Posterior vena cava (tissue), 2 donors: ENCODE results near the gene TMEM233. TPM values are rescaled to one million over a fixed set of nuclear protein-coding genes. Genes with fewer than 3 reads are reported as not detected.
"Not testable (repeated sequence)": the region's sequence is repeated elsewhere in the genome, so short reads cannot be mapped to it uniquely, and the experiment has no call there.

Experiments
- DNase-seq: peaks from one replicate; pipeline ENCODE4 v3.0.0-alpha.2; 2020; ENCODE audit warnings: low spot score
- intact Hi-C, 2 donors: fragments of 100-400 bp; cut with DNase I; formaldehyde crosslinking; loops; one replicate each; pipeline versions ENCODE4 v1.14.1 to v1.14.2; 2022 to 2023
- total RNA-seq, 2 donors: library from RNA; stranded (reverse); fragmentation: NEBNext Ultra II Directional; extraction: Animal tissue kit (Norgen Biotek cat#: 25700); gene quantifications; one replicate each; pipeline ENCODE4 v1.2.1, GENCODE V29; 2021
- donor health status: DM: yes; HTN: yes; CAD: no.
- donor health status: DM: yes; HTN: yes; CAD: no.

Gene TMEM233
- total RNA-seq, 2 donors from 2014 or later = 0.90 to 1.2 TPM

- intact Hi-C loops = no loop called here
- no peak for DNase-seq
These were observed 51.4 kb downstream of the TMEM233 start for GRCh38 chr12:119644930-119645329.

- intact Hi-C loops = no loop called here
- no peak for DNase-seq
These were observed 52.0 kb downstream of the TMEM233 start for GRCh38 chr12:119645535-119646059.

DNA sequence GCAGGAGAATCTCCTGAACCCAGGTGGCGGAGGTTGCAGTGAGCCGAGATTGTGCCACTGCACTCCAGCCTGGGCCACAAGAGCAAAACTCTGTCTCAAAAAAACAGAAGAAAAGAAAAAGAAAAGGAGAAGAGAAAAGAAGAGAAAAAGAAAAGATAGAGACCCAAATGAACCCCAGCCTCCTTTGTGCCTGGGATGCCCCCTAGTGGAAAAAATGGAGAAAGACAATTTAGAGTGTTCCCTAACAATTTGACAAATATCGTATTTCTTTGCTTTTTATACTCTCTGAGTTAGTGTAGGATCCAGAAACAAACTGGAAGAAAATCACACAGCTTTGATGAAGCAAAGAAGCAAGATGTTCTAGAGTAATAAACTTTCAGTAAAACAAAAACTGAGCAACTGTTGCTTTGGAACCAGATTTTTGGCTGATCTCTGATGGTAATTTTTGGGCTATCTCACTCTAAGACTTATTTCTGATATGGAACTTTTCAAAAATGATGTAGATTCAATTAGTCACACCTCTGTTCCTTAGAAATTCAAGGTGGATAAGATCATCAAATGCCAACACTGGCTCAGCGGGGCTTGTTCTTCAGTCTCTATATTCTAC, 55.7 kb downstream of the TMEM233 start:
- intact Hi-C loops = no loop called here
- no peak for DNase-seq

DNA sequence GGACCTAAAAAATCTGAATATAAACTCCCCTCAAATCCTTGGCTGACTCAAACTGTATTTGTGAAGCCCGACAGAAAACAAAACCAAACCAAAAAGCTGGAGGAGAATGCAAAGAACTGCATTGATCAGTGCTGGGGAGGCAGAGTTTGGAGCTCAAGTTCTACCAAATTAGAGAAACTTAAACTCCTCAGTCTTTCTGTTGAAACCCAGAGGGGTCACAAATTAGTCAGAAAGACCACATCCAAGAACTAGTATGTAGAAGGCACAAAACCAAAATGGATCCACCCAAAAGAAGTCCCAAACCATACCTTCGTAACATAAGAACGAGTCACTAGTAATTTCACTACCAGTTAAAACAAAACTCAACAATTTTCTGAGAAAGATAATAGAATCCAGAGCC, 59.1 kb downstream of the TMEM233 start:
- intact Hi-C loops = no loop called here
- DNase-seq = no peak

GRCh38 chr12:119657001-119657400, 63.4 kb downstream of the TMEM233 start:
- intact Hi-C loops, DNase-seq: not testable (repeated sequence)

GRCh38 chr12:119658166-119658565, 64.6 kb downstream of the TMEM233 start:
- DNase-seq, intact Hi-C loops: not testable (repeated sequence)

DNA sequence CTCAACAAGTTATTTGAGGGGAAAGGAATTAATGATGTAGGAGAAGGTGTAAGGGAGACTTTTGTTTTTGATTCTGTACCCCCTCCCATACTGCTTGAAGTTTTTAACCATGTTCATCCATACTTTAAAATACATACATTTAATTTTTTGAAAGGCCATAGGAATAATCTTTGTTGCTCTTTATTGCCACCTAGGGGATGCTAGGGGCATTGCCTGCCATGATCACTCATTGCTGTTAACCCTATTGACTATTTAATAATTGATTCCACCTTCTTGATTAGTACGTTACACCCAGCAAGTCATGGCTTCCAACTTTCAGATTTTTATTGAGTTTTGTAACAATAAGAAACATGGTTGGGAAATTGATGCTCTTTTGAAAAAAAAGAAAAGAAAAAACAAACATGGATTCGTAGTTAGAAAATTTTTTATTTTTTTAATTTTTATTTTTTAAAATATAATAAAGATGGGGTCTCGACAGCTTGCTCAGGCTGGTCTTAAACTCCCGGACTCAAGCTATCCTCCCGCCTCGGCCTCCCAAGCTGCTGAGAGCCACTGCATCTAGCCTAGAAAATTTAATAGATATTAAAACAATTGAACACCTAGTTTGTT, 65.8 kb downstream of the TMEM233 start:
- DNase-seq = no peak
- intact Hi-C loops = no loop called here

DNA sequence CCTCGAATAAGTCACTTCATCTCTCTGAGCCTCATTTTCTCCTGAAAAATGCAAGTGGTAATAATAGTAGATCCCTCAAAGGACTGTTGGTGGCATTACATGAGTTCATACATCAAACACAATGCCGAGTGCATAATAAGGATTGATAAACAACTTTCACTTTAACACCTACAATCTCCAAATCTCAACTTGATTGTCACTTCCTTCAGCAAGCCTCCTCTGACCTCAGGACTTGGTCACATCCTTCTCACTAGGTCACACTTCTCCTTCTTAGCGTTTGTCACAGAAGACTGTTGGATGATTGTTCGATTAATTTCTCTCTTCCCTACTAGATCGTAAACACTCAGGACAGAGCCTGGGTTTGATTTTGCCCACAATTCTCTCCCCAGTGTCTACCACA, 66.5 kb downstream of the TMEM233 start:
- no peak for DNase-seq
- intact Hi-C loops = no loop called here

- no peak for DNase-seq
- intact Hi-C loops = no loop called here
These were observed 68.3 kb downstream of the TMEM233 start for GRCh38 chr12:119661882-119662281.

GRCh38 chr12:119664642-119665041, 71.1 kb downstream of the TMEM233 start:
- no peak for DNase-seq
- intact Hi-C loops = no loop called here

GRCh38 chr12:119665164-119665929, 71.8 kb downstream of the TMEM233 start:
- intact Hi-C loops = no loop called here
- DNase-seq = no peak

GRCh38 chr12:119666226-119666795, 72.7 kb downstream of the TMEM233 start:
- intact Hi-C loops = no loop called here
- DNase-seq = no peak

- intact Hi-C loops = no loop called here
- DNase-seq = no peak
These were observed 73.5 kb downstream of the TMEM233 start for GRCh38 chr12:119666900-119667576.

DNA sequence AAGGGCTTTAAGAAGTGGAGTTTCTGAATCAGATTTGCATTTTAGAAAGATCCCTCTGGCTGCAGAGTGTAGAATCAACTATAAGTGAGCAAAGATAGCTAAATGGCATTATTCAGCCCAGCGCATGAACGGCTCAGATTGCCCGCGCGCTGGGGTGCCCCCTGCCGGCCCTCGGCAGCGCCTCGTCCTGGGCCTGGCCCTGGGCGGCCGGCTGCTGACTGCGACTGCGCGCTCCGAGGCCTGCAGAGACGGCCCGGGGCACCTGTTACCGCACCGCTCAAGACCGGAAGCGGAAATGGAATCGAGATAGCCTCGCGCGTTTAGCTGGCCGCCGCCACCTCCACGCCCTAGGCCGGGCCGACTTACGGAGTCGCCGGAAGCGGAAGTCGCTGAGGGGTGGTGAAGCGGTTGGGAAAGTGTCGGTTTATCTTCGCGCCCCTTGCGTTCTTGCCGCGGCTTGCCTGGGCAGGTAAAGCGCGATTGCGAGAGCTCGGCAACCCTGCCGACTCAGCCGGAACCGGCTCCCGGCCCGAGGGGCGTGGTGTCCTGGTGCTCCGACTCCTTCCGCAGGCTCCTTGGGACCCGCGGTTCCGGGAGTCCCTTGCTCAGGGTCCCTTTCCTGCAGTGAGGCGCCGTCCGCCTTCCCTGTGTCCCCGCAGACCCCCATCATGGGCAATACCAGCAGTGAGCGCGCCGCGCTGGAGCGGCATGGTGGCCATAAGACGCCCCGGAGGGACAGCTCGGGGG, 74.2 kb downstream of the TMEM233 start, which contains the start of gene PRKAB1:
Gene PRKAB1, plus strand, starts transcription at position 557 of the 747 bp plus-strand sequence. Its CDS starts 112 bp downstream, at position 669.
- DNase-seq = peak; percentile 99
- intact Hi-C loops = no loop called here

DNA sequence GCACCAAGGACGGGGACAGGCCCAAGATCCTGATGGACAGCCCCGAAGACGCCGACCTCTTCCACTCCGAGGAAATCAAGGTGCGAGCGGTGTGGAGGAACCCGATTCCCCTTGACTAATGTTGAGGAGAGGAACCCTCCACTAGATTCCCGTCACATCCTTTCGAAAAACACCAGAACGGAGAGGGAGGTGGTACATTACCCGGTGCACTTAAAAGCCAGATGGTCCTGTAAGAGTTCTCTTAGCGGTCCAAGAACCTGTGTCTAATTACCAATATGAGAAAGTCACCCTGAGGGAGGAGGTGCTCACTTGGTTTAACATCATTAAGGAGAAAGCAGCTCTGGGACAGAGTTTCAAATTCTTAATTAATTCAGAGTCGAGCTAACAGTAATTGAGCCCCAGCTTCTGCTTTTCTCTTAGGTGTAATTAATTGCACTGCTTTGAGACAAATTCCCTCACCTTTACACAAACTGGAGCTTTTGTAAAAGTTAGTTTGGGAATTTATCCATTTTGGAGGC, 74.8 kb downstream of the TMEM233 start:
- intact Hi-C loops = no loop called here
- no peak for DNase-seq

GRCh38 chr12:119669744-119670472, 76.3 kb downstream of the TMEM233 start:
- intact Hi-C loops = no loop called here
- DNase-seq = no peak

- intact Hi-C loops = no loop called here
These were observed 77.5 kb downstream of the TMEM233 start for GRCh38 chr12:119671070-119671469.

DNA sequence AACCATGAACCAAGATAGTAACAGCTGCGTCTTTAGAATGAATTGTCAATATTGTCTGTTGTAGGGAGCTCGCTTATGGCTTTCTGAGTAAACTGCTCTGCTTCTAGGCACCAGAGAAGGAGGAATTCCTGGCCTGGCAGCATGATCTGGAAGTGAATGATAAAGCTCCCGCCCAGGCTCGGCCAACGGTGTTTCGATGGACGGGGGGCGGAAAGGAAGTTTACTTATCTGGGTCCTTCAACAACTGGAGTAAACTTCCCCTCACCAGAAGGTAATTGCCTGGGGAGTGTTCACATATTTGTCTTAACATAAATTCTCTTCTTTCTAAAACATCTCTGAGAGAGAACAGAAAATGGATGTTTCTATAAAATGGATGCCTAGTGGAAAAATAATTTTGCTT, 78.6 kb downstream of the TMEM233 start:
- DNase-seq = no peak
- intact Hi-C loops = no loop called here

More at GRCh38 chr12:119671070-119671469, 77.5 kb downstream of the TMEM233 start:
- no peak for DNase-seq
